ENCODE results near the gene TMEM63A.
"Not testable (repeated sequence)": the region's sequence is repeated elsewhere in the genome, so short reads cannot be mapped to it uniquely, and the experiment has no call there.

TMEM63A gene

GRCh38 chr1:225816643-225817538 is 65.3 kb downstream of the TMEM63A start:
- no peak for DNase-seq

DNA sequence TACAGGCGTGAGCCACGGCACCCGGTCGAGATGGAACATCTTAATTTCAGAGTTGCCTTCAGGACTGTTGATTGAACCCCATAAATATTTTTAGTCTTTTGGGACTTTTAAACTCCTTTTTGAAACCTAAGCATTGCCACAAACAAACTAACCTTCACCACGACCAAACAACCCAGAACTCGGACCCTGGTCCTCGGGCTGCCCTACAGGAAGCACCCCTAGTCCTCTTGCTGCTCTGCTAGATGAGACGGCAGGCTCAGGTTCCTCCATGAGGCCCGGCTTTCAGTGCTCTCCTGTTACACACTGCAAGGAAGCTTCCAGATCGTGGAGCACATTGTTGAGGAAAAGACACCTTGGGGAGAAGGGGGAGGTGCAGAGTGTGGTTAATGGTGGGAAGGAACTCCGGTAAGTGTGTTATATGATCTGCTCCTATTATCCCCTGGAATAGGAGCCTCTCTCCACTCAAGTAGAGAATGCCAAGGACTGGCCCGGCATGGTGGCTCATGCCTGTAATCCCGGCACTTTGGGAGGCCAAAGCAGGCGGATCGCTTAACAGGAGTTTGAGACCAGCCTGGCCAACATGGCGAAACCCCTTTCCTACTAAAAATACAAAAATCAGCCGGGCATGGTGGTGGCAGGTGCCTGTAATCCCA is 66.5 kb downstream of the TMEM63A start:
- peak; percentile 63 for DNase-seq

GRCh38 chr1:225815090-225815489 is 67.1 kb downstream of the TMEM63A start:
- not testable (repeated sequence) for DNase-seq

GRCh38 chr1:225814381-225814780 is 67.8 kb downstream of the TMEM63A start:
- DNase-seq: no peak

DNA sequence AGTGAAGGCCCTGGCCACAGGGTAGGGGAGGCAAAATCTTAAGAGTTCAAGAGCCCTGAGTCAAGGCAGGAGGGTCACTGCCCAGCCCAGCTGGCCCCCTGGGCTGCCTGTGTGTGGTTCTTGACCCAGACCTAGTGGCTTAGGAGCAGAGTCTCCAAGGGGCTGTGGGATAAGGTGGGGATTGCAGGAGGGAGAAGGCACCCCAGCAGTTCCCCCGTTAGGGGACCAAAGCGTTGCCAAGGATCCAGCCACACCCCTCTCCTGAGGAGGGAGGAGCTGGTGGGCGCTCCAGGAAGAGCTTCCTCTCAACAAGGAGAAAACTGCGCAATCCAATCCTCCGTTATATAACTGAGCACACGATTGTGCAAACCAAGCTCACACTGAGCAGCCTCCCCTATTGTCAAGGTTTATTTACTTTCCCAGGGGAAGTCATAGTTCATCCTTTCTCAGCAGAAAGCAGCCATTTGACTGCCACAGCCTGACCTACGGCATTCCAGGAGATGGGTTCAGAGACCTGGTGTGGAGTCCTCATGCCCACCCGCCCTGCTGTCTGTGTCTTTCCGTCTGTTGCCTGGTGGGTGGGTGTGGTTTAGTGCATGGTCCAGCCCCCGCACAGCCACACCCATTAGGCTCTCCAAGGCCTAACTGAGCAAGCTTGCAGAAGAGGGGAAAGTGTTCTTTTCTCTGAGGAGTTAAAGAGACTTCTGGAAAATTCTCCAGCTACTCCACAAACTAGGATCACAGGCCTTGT is 68.8 kb downstream of the TMEM63A start:
- peak; percentile 89 for DNase-seq

GRCh38 chr1:225812488-225813213 is 69.5 kb downstream of the TMEM63A start:
- peak; percentile 49 for DNase-seq

- peak; percentile 73 for DNase-seq
Observed at GRCh38 chr1:225811622-225812487, 70.3 kb downstream of the TMEM63A start.

DNA sequence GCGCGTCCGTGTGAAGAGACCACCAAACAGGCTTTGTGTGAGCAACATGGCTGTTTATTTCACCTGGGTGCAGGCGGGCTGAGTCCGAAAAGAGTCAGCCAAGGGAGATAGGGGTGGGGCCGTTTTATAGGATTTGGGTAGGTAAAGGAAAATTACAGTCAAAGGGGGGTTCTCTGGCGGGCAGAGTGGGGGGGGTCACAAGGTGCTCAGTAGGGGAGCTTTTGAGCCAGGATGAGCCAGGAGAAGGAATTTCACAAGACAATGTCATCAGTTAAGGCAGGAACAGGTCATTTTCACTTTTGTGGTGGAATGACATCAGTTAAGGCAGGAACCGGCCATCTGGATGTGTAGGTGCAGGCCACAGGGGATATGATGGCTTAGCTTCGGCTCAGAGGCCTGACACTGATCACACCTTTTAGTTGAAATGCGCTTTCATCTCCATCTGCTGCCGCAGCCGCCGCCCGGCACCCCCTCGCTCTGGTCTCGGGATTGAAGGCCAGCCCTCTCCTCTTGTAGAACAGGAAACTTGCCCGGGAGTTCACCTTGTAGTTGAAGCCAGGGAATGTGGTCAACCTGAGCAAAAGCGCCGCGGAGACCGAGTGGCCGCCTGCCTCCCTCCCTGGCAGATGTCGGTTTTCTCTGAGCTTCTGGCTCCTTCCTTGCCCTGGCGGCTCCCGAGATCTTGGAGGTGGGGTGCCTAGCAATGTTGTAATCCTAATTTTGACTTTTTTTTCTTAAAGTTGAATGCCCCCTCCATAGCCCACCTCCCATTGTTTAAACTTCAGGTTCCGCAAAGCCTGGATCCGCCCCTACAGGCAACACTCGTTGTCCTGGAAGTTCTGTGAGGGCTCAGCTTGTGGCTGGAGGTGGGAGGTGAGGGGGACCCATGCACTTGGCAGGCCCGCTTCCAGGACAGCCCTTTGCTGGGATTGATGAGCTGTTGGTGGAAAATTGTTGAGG is 71.3 kb downstream of the TMEM63A start:
- DNase-seq: peak; percentile 22

DNA sequence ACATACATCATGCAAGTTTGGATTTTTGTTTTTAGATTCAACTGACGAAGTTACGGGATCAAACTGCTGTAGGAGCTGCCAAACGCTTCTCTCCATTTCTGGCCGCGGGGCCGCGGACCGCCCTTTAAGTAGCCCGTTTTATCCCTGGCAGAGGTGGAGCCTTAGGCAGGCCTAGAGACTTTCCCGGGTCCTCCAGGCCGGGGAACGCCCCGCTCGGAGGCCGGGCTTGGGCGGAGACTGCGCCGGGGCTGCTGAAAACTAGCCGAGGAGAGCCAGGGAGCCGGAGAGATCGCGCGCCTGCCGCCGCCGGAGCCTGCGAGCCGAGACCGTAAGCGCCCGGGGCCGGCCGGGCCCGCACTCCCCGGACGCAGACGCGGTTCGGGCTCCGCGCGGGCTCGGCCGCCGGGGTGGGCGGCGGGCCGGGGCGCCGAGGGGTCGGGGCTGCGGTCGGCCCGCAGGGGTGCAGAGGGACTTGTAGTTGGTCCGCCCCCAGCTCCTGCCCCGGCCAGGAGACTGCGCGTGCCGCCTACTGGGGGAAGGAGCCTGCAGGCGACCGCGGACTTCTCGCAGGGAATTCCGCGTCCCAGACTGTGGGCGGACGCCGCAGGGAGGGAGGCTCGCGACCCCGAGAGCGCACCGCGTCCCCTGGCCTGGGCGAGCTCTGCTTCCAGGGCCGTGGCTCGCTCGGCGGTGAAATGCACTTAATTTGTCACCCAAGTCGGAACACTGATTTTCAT is 72.2 kb downstream of the TMEM63A start, which contains the start of gene EPHX1:
TSS of gene EPHX1 (plus strand) at position 283 of the 737 bp plus-strand sequence. CDS start 18,606 bp downstream, outside the sequence.
- peak; percentile 91 for DNase-seq

- no peak for DNase-seq
Observed at GRCh38 chr1:225808136-225808535, 74.0 kb downstream of the TMEM63A start.

DNA sequence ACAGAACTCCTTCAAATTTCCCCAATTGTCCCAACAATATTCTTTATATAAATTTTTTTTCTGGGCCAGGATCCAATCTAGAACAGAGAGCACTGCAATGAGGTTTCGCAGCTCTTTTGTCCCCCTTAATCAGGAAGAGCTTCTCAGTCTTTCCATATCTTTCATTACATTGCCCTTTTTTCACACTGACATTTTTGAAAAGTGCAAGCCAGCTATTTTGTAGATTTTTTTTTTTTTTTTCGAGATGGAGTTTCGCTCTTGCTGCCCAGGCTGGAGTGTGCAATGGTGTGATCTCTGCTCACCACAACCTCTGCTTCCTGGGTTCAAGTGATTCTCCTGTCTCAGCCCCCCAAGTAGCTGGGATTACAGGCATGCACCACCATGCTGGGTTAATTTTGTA is 75.4 kb downstream of the TMEM63A start:
- DNase-seq: not testable (repeated sequence)

- no peak for DNase-seq
Observed at GRCh38 chr1:225806249-225806648, 75.9 kb downstream of the TMEM63A start.

GRCh38 chr1:225801146-225801545 is 81.0 kb downstream of the TMEM63A start:
- DNase-seq: not testable (repeated sequence)

GRCh38 chr1:225796097-225796496 is 86.1 kb downstream of the TMEM63A start:
- DNase-seq: not testable (repeated sequence)

Data from NCI-H69 (cell line).